Measurements from ENCODE around the gene SURF6. TPM values are rescaled to one million over a fixed set of nuclear protein-coding genes. Genes with fewer than 3 reads are reported as not detected.
"Not testable (repeated sequence)": the region's sequence is repeated elsewhere in the genome, so short reads cannot be mapped to it uniquely, and the experiment has no call there.

The SURF6 gene
- polyA plus RNA-seq, 1 experiment, result 8.4 TPM

DNA sequence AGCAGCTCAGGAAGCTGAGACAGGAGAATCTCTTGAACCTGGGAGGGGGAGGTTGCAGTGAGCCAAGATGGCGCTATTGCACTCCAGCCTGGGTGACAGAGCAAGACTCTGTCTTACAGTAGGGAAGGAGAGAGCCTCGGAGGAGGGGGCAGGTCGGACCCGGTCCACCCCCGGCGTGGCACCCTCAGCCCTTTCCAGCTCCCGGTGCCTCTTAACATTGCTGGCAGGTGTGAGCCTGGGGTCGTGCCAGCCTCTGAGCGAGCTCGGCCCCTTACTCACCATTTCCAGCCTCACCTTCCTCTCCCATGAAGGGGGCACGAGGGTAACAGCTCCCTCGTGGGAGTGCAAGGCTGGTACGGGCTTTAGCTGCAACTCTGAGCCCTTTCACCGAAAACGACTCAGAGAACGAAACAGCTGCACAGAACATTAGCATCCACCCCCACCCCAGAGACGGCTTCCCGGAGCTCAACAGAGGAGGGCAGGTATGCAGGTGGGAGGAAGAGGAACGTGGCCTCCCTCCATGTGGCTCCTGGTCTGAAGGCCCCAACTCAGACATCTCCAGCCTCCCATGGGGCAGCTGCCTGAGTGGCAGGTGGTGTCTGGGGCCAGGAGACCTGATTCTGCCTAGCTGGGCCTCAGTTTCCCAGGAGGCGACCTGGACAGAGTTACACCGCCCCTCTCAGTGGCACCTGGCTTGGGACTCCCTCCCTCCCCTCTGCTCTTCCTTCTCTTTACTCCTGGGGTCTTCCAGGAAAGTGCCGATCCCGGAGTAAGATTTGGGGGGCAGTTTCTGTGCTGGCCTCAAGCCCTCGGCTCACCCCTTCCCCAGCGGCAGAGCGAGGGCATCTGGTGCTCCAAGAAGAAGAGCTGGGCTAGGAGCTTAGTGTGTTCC is 32.5 kb downstream of the SURF6 start:
- Histone ChIP-seq H3K4me3 (ENCODE audit: low read depth, low read length) (no peak overlapping the region), H3K36me3 (ENCODE audit: control insufficient read depth, insufficient read depth, low read length) (no peaks in the 10 kb centered on the region), H3K27me3 (ENCODE audit: control insufficient read depth, insufficient read depth, low read length) (no peaks in the 10 kb centered on the region; the same call in 1 of the 2 replicates)
- POLR2A ChIA-PET, result no interaction called here
- DNase-seq (ENCODE audit: low read depth), result no peak
- TF ChIP-seq, protein P1, sequence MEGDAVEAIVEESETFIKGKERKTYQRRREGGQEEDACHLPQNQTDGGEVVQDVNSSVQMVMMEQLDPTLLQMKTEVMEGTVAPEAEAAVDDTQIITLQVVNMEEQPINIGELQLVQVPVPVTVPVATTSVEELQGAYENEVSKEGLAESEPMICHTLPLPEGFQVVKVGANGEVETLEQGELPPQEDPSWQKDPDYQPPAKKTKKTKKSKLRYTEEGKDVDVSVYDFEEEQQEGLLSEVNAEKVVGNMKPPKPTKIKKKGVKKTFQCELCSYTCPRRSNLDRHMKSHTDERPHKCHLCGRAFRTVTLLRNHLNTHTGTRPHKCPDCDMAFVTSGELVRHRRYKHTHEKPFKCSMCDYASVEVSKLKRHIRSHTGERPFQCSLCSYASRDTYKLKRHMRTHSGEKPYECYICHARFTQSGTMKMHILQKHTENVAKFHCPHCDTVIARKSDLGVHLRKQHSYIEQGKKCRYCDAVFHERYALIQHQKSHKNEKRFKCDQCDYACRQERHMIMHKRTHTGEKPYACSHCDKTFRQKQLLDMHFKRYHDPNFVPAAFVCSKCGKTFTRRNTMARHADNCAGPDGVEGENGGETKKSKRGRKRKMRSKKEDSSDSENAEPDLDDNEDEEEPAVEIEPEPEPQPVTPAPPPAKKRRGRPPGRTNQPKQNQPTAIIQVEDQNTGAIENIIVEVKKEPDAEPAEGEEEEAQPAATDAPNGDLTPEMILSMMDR (IDR thresholded peaks at IDR 0.05; ENCODE audit: insufficient read depth, low read depth, low read length), result no peak
- CTCF ChIA-PET, result no interaction called here

DNA sequence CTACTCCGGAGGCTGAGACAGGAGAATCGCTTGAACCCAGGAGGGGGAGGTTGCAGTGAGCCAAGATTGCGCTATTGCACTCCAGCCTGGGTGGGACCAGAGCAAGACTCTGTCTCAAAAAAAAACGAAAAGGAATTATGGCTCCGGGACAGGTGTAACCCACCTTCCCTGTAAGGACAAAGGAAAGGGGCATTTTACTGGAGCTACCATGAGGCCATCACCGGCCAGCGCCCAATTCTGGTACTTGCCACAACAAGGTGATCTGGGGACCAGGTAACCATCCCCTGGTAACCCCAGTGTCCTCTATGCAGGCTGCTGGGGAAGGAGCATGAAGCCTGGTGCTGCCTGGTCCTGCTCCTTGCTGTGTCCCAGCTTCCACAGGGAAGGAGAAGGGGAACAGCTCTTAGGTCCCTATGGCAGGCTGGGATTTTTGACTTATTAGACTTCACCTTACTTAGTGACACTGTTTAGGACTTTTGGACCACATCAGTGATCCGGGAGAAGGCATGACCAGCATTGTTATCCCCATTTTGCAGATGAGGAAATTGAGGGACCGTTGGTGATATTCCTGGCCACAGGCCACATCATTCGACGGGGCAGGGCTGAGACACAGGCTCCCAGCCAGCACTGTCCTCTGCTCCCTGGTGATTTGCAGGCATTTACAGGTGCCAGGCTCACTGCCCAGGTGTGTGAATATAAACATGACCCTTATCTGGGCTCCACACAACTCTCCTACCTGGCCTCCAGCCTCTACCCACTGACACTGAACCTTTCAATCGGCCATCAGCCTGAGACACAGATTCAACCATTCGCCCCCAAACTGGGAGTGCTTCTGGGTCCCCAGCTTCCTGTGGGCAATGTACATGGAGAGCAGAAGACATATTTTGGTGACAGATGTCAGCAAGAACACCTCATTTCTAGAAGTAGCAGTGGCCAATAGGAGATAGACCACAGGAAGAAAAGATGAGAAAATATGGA is 34.4 kb downstream of the SURF6 start:
- no peaks in the 10 kb centered on the region; the same call in 1 of the 2 replicates for H3K27me3 ChIP-seq (ENCODE audit: control insufficient read depth, insufficient read depth, low read length)
- no peaks in the 10 kb centered on the region for H3K36me3 ChIP-seq (ENCODE audit: control insufficient read depth, insufficient read depth, low read length)
- TF ChIP-seq, protein P1 (IDR thresholded peaks at IDR 0.05; ENCODE audit: insufficient read depth, low read depth, low read length), result no peak
- no peak overlapping the region for H3K4me3 ChIP-seq (ENCODE audit: low read depth, low read length)
- DNase-seq (ENCODE audit: low read depth), result no peak
- ChIA-PET POLR2A (no interaction called here), CTCF (no interaction called here)

DNA sequence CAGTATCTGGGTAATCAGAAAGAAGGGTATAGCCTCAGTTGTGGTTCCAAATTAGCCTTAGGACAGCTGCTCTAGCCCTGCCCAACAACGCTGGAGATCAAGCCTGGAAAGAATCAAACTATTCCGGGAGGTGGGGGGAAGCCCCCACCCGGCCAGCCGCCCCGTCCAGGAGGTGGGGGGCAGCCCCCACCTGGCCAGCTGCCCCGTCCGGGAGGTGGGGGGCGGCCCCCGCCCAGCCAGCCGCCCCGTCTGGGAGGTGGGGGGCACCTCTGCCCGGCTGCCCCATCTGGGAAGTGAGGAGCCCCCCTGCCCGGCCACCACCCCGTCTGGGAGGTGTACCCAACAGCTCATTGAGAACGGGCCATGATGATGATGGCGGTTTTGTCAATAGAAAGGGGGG is 36.0 kb downstream of the SURF6 start:
- DNase-seq (ENCODE audit: low read depth); H3K36me3 ChIP-seq (ENCODE audit: control insufficient read depth, insufficient read depth, low read length); H3K4me3 ChIP-seq (ENCODE audit: low read depth, low read length); POLR2A ChIA-PET; H3K27me3 ChIP-seq (ENCODE audit: control insufficient read depth, insufficient read depth, low read length): not testable (repeated sequence)
- CTCF ChIA-PET, result interaction anchor here (1.2 kb wide), 1 partner anchor 113 kb away, joined by 4 read pairs; no protein-coding TSS in a partner anchor

DNA sequence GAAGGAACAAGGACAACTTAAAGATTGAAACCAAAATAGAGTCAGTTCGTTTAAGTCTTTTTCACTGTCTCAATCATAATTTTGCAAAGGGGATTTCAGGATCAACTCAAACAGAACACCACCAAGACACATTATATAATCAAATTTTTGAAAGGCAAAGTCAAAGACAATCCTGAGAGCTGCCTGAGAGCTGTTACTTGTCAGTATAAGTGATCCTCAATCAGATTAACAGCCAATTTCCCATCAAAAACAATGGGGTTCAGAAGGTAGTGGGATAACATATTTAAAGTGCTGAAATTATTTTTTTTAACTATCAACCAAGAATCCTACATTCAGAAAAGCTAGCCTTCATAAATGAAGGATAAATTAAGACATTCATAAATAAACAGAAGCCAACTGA is 41.7 kb downstream of the SURF6 start:
- TF ChIP-seq, protein P1 (IDR thresholded peaks at IDR 0.05; ENCODE audit: insufficient read depth, low read depth, low read length), result no peak

DNA sequence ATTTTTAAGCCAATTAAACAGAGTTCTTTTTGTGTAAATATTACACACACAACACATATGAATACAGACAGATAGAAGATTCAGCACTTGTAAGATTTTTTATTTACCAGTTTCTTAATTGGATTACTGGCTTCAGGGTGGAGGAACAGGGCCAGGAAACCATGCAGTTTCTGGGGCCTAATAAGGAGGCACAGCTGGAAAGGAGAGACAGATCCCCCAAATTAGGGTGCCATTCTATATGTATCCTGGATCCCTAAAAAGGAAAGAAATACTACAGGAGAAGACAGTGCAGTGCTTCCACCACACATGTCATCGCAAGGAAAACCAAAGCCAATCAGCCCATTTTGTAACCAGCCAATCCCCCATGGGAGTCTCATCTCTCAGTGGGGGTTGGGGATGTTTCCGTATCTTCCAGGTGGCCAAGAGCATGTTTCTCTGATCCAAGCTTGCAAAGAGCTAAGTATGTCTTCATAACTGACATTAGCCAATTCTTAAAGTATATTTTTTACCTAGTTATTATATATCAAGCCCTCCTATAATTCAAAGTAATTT is 45.2 kb downstream of the SURF6 start:
- H3K27me3 ChIP-seq (ENCODE audit: control insufficient read depth, insufficient read depth, low read length), result peaks cover 2% of the 10 kb centered on the region; the same call in 1 of the 2 replicates
- TF ChIP-seq, protein P1 (IDR thresholded peaks at IDR 0.05; ENCODE audit: insufficient read depth, low read depth, low read length), result no peak
- H3K36me3 ChIP-seq (ENCODE audit: control insufficient read depth, insufficient read depth, low read length), result no peaks in the 10 kb centered on the region
- no peak overlapping the region for H3K4me3 ChIP-seq (ENCODE audit: low read depth, low read length)
- POLR2A ChIA-PET, result no interaction called here
- no peak for DNase-seq (ENCODE audit: low read depth)
- CTCF ChIA-PET, result interaction anchor here (1.4 kb wide), 1 partner anchor 9 kb away, joined by 3 read pairs; no protein-coding TSS in a partner anchor

More for the DNA sequence above, 41.7 kb downstream of the SURF6 start:
- CTCF ChIA-PET, result no interaction called here
- no peak for DNase-seq (ENCODE audit: low read depth)
- Histone ChIP-seq H3K27me3 (ENCODE audit: control insufficient read depth, insufficient read depth, low read length) (peaks cover 2% of the 10 kb centered on the region; the same call in 1 of the 2 replicates), H3K36me3 (ENCODE audit: control insufficient read depth, insufficient read depth, low read length) (no peaks in the 10 kb centered on the region), H3K4me3 (ENCODE audit: low read depth, low read length) (no peak overlapping the region)
- POLR2A ChIA-PET, result no interaction called here
